Measurements from ENCODE around the gene STK24.
"Not testable (repeated sequence)": the region's sequence is repeated elsewhere in the genome, so short reads cannot be mapped to it uniquely, and the experiment has no call there.

STK24 gene

GRCh38 chr13:98584668-98585397 lies 7.9 kb upstream of the STK24 start:
- DNase-seq (ENCODE audit: extremely low read depth in 1 of 2, low read depth in 1 of 2), result no peak

GRCh38 chr13:98582947-98583346 lies 6.0 kb upstream of the STK24 start:
- no peak for DNase-seq (ENCODE audit: extremely low read depth in 1 of 2, low read depth in 1 of 2)

DNA sequence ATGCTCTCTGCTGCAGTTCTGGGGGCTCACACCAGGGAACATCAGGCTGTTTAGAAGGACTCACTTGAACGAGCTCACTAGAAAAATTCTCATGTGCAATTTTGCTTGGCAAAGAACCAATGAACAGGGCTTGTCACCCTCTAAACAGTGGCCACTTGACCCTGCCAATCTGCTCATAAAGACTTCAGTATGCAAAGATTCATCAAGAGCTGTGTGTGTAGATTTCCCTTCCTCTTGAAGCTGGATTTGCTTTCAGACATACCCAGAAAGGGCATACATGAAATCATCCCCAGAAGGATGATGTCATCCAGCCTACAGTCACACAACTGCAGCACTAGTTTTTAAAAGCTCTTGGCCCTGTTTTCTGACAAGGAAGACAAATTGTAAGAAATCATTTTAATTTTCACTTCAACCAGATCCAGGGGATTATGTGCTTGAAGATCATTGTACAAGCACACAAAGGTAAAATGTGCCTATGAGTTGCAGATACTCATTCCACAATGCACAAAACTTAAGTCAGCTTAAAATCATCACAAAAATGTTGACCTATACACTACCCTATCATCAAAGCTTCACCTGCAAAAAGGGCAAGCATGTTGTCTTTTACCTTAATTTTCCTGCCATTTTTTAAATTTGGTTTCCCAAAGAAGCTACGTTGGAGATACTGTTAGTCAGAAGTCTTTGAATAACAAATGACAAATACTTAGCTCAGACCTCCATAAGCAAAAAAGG lies 5.2 kb upstream of the STK24 start:
- DNase-seq (ENCODE audit: extremely low read depth in 1 of 2, low read depth in 1 of 2), result no peak

- DNase-seq (ENCODE audit: extremely low read depth in 1 of 2, low read depth in 1 of 2), result no peak
These were observed 4.5 kb upstream of the STK24 start for GRCh38 chr13:98581381-98581780.

GRCh38 chr13:98580420-98580819 lies 3.5 kb upstream of the STK24 start:
- DNase-seq (ENCODE audit: extremely low read depth in 1 of 2, low read depth in 1 of 2), result no peak

GRCh38 chr13:98577836-98578285 lies 954 bp upstream of the STK24 start:
- no peak for DNase-seq (ENCODE audit: extremely low read depth in 1 of 2, low read depth in 1 of 2)

- DNase-seq (ENCODE audit: extremely low read depth in 1 of 2, low read depth in 1 of 2), result peak in 1 of 2 donors; percentile 20
These were observed 534 bp downstream of the STK24 start for GRCh38 chr13:98576200-98576945.

DNA sequence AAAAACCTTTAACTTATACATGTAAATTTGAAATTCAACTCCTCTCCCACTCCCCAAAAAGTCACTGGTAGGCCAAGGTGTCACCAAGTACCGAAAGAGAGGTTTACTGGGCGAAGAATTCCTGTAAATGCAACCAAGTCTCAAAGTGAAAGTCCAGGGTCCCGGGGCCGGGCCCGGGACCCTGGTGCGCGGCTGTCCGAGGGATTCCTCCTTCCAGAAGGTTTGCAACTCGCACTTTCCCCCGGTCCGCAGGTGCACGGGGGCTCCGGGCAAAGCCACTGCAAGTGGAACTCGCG lies 1.1 kb downstream of the STK24 start:
- no peak for DNase-seq (ENCODE audit: extremely low read depth in 1 of 2, low read depth in 1 of 2)

DNA sequence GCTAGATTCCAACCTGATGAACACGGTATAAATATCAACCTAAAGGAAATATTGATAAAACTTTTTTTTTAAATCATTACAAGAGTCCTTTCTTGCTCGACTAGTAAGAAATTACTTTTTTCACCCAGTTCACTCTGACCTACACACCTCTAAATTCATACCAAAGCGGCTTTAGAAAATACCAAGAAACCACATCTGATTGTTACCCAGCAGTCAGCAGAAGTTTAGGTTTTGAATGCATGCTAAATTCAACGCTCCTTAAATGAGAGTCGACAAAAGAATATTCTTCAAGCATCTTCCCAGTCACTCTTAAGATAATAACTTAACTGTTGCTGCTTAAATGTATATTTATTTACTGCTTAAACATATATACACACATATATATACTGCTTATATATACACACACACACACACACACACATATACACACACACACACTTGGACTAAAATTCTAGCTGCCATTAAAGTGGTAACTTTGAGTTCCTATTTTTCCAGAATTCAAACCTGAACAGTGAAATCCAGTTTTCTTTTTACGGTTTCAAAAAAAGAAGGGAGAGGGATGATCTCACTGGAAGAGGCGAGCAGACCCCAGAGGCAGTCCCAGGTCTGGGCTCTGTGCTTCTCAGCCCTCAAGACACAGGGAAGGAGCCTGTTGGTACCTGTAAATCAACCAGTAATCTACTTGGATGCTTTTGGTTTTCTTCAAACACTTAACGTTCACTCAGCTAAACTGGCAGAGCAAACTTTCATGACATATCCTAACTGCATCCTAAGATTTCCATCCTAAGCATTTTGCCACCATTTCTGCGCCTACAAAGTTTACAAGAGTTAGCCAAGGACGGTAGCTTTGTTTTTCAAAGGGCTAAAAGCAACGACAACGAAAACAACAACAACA lies 1.7 kb downstream of the STK24 start:
- DNase-seq (ENCODE audit: extremely low read depth in 1 of 2, low read depth in 1 of 2), result no peak

DNA sequence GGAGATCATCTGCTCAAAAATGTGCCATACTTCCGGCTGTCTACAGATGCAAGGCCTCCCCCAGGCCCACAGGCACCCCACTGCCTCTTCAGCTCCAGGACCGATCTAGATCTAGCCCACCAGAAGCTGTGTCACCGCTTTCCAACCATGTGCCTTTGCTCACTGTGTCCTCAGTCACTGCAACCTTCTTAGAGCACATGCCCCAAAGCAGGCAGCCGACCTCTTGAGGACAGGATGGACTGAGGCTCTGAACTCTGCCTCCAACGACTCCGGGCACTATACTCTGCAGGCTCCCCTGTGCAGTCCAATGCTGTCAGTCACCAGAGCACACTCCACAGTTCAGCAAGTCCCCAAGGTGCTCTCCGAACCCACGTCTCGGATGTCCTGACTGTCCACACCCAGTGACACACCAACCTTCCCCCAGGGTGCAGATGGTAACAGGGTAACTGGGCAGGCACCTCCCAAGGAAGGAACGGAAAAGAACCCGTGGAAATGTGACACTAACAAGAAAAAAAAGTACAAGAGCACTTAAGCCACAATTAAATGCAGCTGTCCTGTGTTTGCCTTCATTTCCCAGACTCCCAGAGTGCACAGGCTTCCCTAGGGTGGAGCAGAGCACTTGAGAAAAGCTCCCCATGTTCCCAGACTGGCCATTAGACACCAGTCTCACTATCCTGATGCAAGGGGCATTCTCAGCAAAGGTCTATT lies 4.8 kb downstream of the STK24 start:
- DNase-seq (ENCODE audit: extremely low read depth in 1 of 2, low read depth in 1 of 2), result no peak

- no peak for DNase-seq (ENCODE audit: extremely low read depth in 1 of 2, low read depth in 1 of 2)
These were observed 6.0 kb downstream of the STK24 start for GRCh38 chr13:98570929-98571372.

- DNase-seq (ENCODE audit: extremely low read depth in 1 of 2, low read depth in 1 of 2), result not testable (repeated sequence)
These were observed 7.2 kb downstream of the STK24 start for GRCh38 chr13:98569494-98570367.

DNA sequence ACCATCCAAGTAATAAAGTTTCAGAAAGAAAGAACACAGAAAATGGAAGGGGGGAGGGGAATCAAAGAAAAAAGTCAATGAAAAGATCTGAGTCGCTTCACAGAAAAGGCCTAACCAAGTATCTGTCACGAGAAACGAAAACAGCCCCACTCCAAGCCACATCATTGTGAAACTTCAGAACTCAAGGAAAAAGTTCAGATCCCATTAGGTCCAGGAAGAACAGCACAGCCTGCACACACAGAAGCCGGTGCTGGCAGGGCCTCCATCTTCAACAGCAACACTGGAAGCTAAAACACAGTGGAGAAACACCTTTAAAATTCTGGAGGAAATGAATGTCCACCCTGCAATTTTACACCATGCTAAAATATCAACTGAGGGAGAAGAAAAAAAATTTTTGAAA lies 8.0 kb downstream of the STK24 start:
- no peak for DNase-seq (ENCODE audit: extremely low read depth in 1 of 2, low read depth in 1 of 2)

DNA sequence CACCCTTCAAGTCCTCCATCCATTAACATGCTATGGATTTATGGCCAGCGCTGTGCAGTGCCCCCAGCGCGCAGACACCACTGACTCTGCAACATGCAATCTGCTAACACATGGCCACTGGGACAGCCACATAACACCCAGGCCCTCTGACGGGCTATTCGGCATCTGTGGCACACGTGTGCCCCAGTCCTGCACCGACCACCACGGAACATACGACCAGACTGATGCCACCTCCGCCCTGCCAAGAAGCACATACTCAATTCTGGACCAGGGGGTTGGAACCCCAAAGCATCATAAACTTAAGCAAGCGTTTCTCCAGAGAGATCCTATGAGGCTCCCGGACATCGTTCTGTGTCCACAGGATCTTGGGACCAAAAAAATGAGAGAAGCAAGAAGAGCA lies 9.8 kb downstream of the STK24 start:
- no peak for DNase-seq (ENCODE audit: extremely low read depth in 1 of 2, low read depth in 1 of 2)

GRCh38 chr13:98565726-98566565 lies 11.0 kb downstream of the STK24 start:
- DNase-seq (ENCODE audit: extremely low read depth in 1 of 2, low read depth in 1 of 2), result no peak

DNA sequence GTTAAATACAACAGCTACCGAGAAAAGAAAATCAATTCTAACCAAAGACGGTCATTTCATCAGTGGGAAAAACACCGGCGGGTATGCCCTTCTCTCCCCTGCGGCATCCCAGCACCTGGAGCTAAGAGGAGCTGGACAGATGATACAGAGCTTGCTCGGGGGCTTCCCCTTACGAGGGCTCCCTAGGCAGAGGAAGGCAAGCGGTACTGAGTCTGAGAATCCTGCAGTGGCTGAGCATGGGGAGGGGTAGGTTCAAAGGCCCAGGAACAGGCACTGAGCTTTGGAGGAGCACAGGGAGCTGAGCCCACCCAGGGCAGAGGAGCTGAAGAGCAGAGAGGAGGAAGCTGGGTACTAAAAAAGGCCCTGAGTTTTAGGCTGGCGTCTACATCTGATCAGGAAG lies 12.7 kb downstream of the STK24 start:
- no peak for DNase-seq (ENCODE audit: extremely low read depth in 1 of 2, low read depth in 1 of 2)

GRCh38 chr13:98563071-98563470 lies 13.8 kb downstream of the STK24 start:
- DNase-seq (ENCODE audit: extremely low read depth in 1 of 2, low read depth in 1 of 2), result no peak

GRCh38 chr13:98559169-98559568 lies 17.7 kb downstream of the STK24 start:
- no peak for DNase-seq (ENCODE audit: extremely low read depth in 1 of 2, low read depth in 1 of 2)
